HCT116 (cell line): Measurements from ENCODE around the gene PIKFYVE. TPM values are rescaled to one million over a fixed set of nuclear protein-coding genes. Genes with fewer than 3 reads are reported as not detected.
"Not testable (repeated sequence)": the region's sequence is repeated elsewhere in the genome, so short reads cannot be mapped to it uniquely, and the experiment has no call there.

Experiments
- ATAC-seq: fragments of 200-7000 bp; cut with Tn5 transposase; 2 replicates; pipeline ENCODE4 v1.9.1; 2020; ENCODE audit warnings: mild to moderate bottlenecking, moderate library complexity
- BruUV-seq: library from RNA; stranded (reverse); fragments of 400-500 nt; replicated peaks from 2 replicates; lab custom pipeline; 2021; lab: Mats Ljungman, UMichigan
- CTCF ChIA-PET: fragments of 300-600 bp; sonication (Branson Sonifier 250); formaldehyde crosslinking; loops from one replicate; lab custom pipeline; 2021; ENCODE audit warnings: antibody characterized with exemption; lab: Charles Lee
- POLR2A ChIA-PET: fragments of 300-600, 350-600 bp; sonication (Branson Sonifier 250); formaldehyde crosslinking; loops from one replicate; lab custom pipeline; 2021; ENCODE audit warnings: antibody characterized with exemption; lab: Charles Lee
- RAD21 ChIA-PET, 2 experiments: fragments of 300-600 bp; sonication (Branson Sonifier 250); formaldehyde crosslinking; loops; one replicate each; lab custom pipeline; 2023; ENCODE audit warnings: low total read pairs in 2 of 2; ENCODE audit not compliant: uncharacterized antibody in 2 of 2, unreplicated experiment in 2 of 2, low non-redundant PET in 1 of 2; lab: Charles Lee
- DNase-seq: peaks from one replicate; pipeline ENCODE4 v3.0.0-alpha.2; 2010; ENCODE audit warnings: low read depth, low spot score
- H2AFZ ChIP-seq: fragments of 200-600 bp; shearing (Covaris generic), sonication (generic); 2 replicates; pipeline ENCODE4 v1.6.1; 2017; ENCODE audit warnings: low read depth, mixed run types, mixed read lengths, antibody characterized with exemption, low read length; ENCODE audit not compliant: poor library complexity, severe bottlenecking
- H3K27ac ChIP-seq: 2 replicates; pipeline ENCODE4 v1.5.1; 2012; ENCODE audit warnings: low read depth, low read length
- H3K27me3 ChIP-seq: fragments of 200-600 bp; sonication (generic); 2 replicates; pipeline ENCODE4 v1.6.1; 2016; ENCODE audit warnings: mixed run types, low read length, mixed read lengths; ENCODE audit not compliant: insufficient read depth
- H3K36me3 ChIP-seq, 2 experiments: fragments of 200-500 bp in 1 of 2; fragments of 200-600 bp in 1 of 2; sonication (Bioruptor generic) in 1 of 2; sonication (generic) in 1 of 2; 2 replicates each; pipeline versions ENCODE4 v1.5.1 to v1.6.1; 2014 to 2016; ENCODE audit warnings: low read length in 2 of 2, inconsistent platforms in 1 of 2, mixed read lengths in 1 of 2, mixed run types in 1 of 2; ENCODE audit not compliant: insufficient read depth in 2 of 2, control insufficient read depth in 1 of 2
- H3K4me1 ChIP-seq, 2 experiments: fragments of 200-600 bp in 1 of 2; sonication (generic) in 1 of 2; 2 replicates each; pipeline versions ENCODE4 v1.5.1 to v1.6.1; 2012 to 2017; ENCODE audit warnings: low read length in 2 of 2, inconsistent platforms in 1 of 2, mild to moderate bottlenecking in 1 of 2, mixed read lengths in 1 of 2, mixed run types in 1 of 2, moderate library complexity in 1 of 2; ENCODE audit not compliant: insufficient read depth in 2 of 2, control insufficient read depth in 1 of 2
- H3K4me2 ChIP-seq: fragments of 200-600 bp; sonication (generic); 2 replicates; pipeline ENCODE4 v1.6.1; 2017; ENCODE audit warnings: mixed run types, low read length, mixed read lengths
- H3K4me3 ChIP-seq, 2 experiments: fragments of 200-600 bp in 1 of 2; sonication (generic) in 1 of 2; replicated peaks in 1 of 2; 2 replicates each; pipeline ENCODE4 v1.5.1; 2011 to 2016; ENCODE audit warnings: low read length in 2 of 2, control low read depth in 1 of 2, low read depth in 1 of 2, mild to moderate bottlenecking in 1 of 2, mixed read lengths in 1 of 2, mixed run types in 1 of 2
- H3K79me2 ChIP-seq: fragments of 200-600 bp; sonication (generic); 2 replicates; pipeline ENCODE4 v1.6.1; 2017; ENCODE audit warnings: mild to moderate bottlenecking, mixed run types, low read length, moderate library complexity, mixed read lengths; ENCODE audit not compliant: insufficient read depth
- H3K9ac ChIP-seq: fragments of 200-600 bp; sonication (generic); 2 replicates; pipeline ENCODE4 v1.6.1; 2016; ENCODE audit warnings: low read length, mixed read lengths
- H3K9me2 ChIP-seq: fragments of 200-600 bp; sonication (generic), shearing (Covaris generic); 2 replicates; pipeline ENCODE4 v1.6.1; 2017; ENCODE audit warnings: mixed run types, mild to moderate bottlenecking, moderate library complexity; ENCODE audit not compliant: insufficient read depth
- H3K9me3 ChIP-seq, 2 experiments: fragments of 200-500 bp in 1 of 2; fragments of 200-600 bp in 1 of 2; sonication (Bioruptor generic) in 1 of 2; sonication (generic) in 1 of 2; 2 replicates each; pipeline ENCODE4 v1.6.1; 2014 to 2017; ENCODE audit warnings: low read length in 2 of 2, mixed read lengths in 2 of 2, inconsistent platforms in 1 of 2, low read depth in 1 of 2, mild to moderate bottlenecking in 1 of 2, mixed run types in 1 of 2, moderate library complexity in 1 of 2; ENCODE audit not compliant: control insufficient read depth in 1 of 2, insufficient read depth in 1 of 2
- H4K20me1 ChIP-seq: fragments of 200-600 bp; sonication (generic), shearing (Covaris generic); 2 replicates; pipeline ENCODE4 v1.6.1; 2017; ENCODE audit warnings: mixed run types, mild to moderate bottlenecking, moderate library complexity; ENCODE audit not compliant: insufficient read depth
- CEBPB ChIP-seq: IDR thresholded peaks from 2 replicates; pipeline ENCODE4 v1.6.1; 2012; ENCODE audit warnings: low read depth
- RAD21 ChIP-seq: IDR thresholded peaks from 2 replicates; pipeline ENCODE4 v1.6.1; 2012; ENCODE audit warnings: low read depth, mild to moderate bottlenecking
- SP1 ChIP-seq: IDR thresholded peaks from 2 replicates; pipeline ENCODE4 v1.6.1; 2012; ENCODE audit warnings: low read depth
- SRF ChIP-seq: IDR thresholded peaks from 2 replicates; pipeline ENCODE4 v1.6.1; 2012; ENCODE audit warnings: low read depth
- ZBTB33 ChIP-seq: IDR thresholded peaks from 2 replicates; pipeline ENCODE4 v1.6.1; 2011; ENCODE audit warnings: mild to moderate bottlenecking, low read length, moderate library complexity; ENCODE audit not compliant: insufficient replicate concordance; ENCODE audit errors: extremely low read depth
- intact Hi-C: fragments of 100-400 bp; cut with micrococcal nuclease; formaldehyde crosslinking; loops from 2 replicates; pipeline ENCODE4 v1.10.0; 2022
- total RNA-seq: library from RNA; stranded (reverse); gene quantifications from one replicate; pipeline ENCODE4 v1.2.1, GENCODE V29; 2021; ENCODE audit not compliant: unreplicated experiment
- TF ChIP-seq, protein P1 (sequence below): IDR thresholded peaks from 2 replicates; pipeline ENCODE4 v1.6.1; 2012

Gene PIKFYVE
- total RNA-seq, 1 experiment from 2014 or later = 21.8 TPM

GRCh38 chr2:208265801-208266552 lies at the start of gene PIKFYVE (continued):
- peak; percentile 81 for TF ChIP-seq ZBTB33
- no peak for TF ChIP-seq RAD21
- TF ChIP-seq SRF = peak; percentile 97
- TF ChIP-seq CEBPB = no peak
- peak; percentile 99 for TF ChIP-seq SP1
- TF ChIP-seq, protein P1, sequence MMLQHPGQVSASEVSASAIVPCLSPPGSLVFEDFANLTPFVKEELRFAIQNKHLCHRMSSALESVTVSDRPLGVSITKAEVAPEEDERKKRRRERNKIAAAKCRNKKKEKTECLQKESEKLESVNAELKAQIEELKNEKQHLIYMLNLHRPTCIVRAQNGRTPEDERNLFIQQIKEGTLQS = no peak

DNA sequence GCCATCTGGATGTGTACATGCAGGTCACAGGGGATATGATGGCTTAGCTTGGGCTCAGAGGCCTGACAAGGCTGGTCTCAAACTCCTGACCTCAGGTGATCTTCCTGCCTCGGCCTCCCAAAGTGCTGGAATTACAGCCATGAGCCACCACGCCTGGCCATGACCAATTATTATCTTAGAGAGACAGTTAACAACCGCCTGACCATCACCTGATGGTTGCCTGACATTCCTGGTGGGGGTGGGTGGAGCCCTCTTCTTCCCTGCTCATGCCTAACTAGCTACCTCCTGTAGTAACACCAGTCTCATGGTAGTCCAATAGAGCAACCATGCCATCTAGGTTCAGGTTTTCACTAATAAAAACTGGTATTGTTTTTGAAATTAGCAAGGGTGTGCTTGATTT lies 44.2 kb upstream of the PIKFYVE start:
- H3K9me2 ChIP-seq, H3K4me3 ChIP-seq, ATAC-seq, H3K9me3 ChIP-seq, BruUV-seq, H3K79me2 ChIP-seq, DNase-seq, RAD21 ChIA-PET, H2AFZ ChIP-seq, CTCF ChIA-PET, intact Hi-C loops, H3K4me2 ChIP-seq, H3K9ac ChIP-seq, H3K36me3 ChIP-seq, H3K27me3 ChIP-seq, H3K27ac ChIP-seq, POLR2A ChIA-PET, H4K20me1 ChIP-seq: not testable (repeated sequence)
- H3K4me1 ChIP-seq = peaks cover 0 to 10% of the 10 kb centered on the region in 2 experiments; a peak in 2 of 4 replicates
